Left colon (tissue), 2 donors: ENCODE results near the gene COL23A1. TPM values are rescaled to one million over a fixed set of nuclear protein-coding genes. Genes with fewer than 3 reads are reported as not detected.

ENCODE experiments used
- ATAC-seq: fragments of 200-7000 bp; cut with Tn5 transposase; one replicate; pipeline ENCODE4 v1.9.1; 2020; ENCODE audit warnings: mild to moderate bottlenecking, moderate library complexity
- DNase-seq, 2 donors: peaks; one replicate each; pipeline ENCODE4 v3.0.0-alpha.2; 2020
- intact Hi-C, 2 donors: fragments of 100-400 bp; cut with DNase I in 1 of 2; cut with micrococcal nuclease in 1 of 2; formaldehyde crosslinking; loops; one replicate each; pipeline versions ENCODE4 v1.11.2 to v1.14.0; 2022; cut with DNase I, micrococcal nuclease
- total RNA-seq, 2 donors: library from RNA; stranded (reverse); fragmentation: NEBNext Ultra II Directional; extraction: Animal tissue kit (Norgen Biotek cat#: 25700); gene quantifications; one replicate each; pipeline ENCODE4 v1.2.1, GENCODE V29; 2021
- donor health status: DM: no; HTN: no; CAD: no.
- donor health status: DM: yes; HTN: yes; CAD: no.

COL23A1 gene
- total RNA-seq, 2 donors from 2014 or later, result 0.09 to 0.73 TPM

GRCh38 chr5:178349625-178350353 is 240.4 kb downstream of the COL23A1 start:
- DNase-seq (no peak), ATAC-seq (no peak)
- intact Hi-C loops, result no loop called here

- intact Hi-C loops, result no loop called here
- no peak for ATAC-seq
Measured at GRCh38 chr5:178349075-178349511, 241.1 kb downstream of the COL23A1 start.

GRCh38 chr5:178348356-178349074 is 241.7 kb downstream of the COL23A1 start:
- DNase-seq (no peak), ATAC-seq (no peak)
- intact Hi-C loops, result no loop called here

More at GRCh38 chr5:178349075-178349511, 241.1 kb downstream of the COL23A1 start:
- no peak for DNase-seq

GRCh38 chr5:178347956-178348355 is 242.2 kb downstream of the COL23A1 start:
- no peak for DNase-seq
- intact Hi-C loops, result no loop called here

GRCh38 chr5:178346607-178347334 is 243.4 kb downstream of the COL23A1 start:
- DNase-seq, result no peak
- no peak for ATAC-seq
- intact Hi-C loops, result no loop called here

More at GRCh38 chr5:178347956-178348355, 242.2 kb downstream of the COL23A1 start:
- no peak for ATAC-seq

- ATAC-seq (no peak), DNase-seq (no peak)
- intact Hi-C loops, result no loop called here
Measured at GRCh38 chr5:178343306-178343705, 246.9 kb downstream of the COL23A1 start.

- no peak for DNase-seq
- no peak for ATAC-seq
- intact Hi-C loops, result no loop called here
Measured at GRCh38 chr5:178341851-178342140, 248.4 kb downstream of the COL23A1 start.

- DNase-seq, result no peak
- intact Hi-C loops, result no loop called here
- no peak for ATAC-seq
Measured at GRCh38 chr5:178341091-178341850, 248.9 kb downstream of the COL23A1 start.

GRCh38 chr5:178340637-178341036 is 249.6 kb downstream of the COL23A1 start:
- ATAC-seq (no peak), DNase-seq (no peak)
- intact Hi-C loops, result no loop called here

- ATAC-seq, result no peak
Measured at GRCh38 chr5:178340187-178340586, 250.0 kb downstream of the COL23A1 start.

GRCh38 chr5:178339272-178339671 is 250.9 kb downstream of the COL23A1 start:
- DNase-seq, result no peak
- ATAC-seq, result no peak
- intact Hi-C loops, result no loop called here

More at GRCh38 chr5:178340187-178340586, 250.0 kb downstream of the COL23A1 start:
- no peak for DNase-seq
- intact Hi-C loops, result no loop called here

GRCh38 chr5:178338750-178339144 is 251.4 kb downstream of the COL23A1 start:
- no peak for ATAC-seq

GRCh38 chr5:178338126-178338749 is 252.0 kb downstream of the COL23A1 start:
- intact Hi-C loops, result no loop called here
- DNase-seq, result peak in 1 of 2 donors; percentile 6
- no peak for ATAC-seq

More at GRCh38 chr5:178338750-178339144, 251.4 kb downstream of the COL23A1 start:
- no peak for DNase-seq
- intact Hi-C loops, result no loop called here

GRCh38 chr5:178337334-178337741 is 252.9 kb downstream of the COL23A1 start:
- no peak for ATAC-seq
- intact Hi-C loops, result no loop called here
- peak in 1 of 2 donors; percentile 4 for DNase-seq

GRCh38 chr5:178336889-178337288 is 253.3 kb downstream of the COL23A1 start:
- intact Hi-C loops, result no loop called here
- peak; percentile 47 for ATAC-seq
- DNase-seq, result peak in 1 of 2 donors; percentile 16

GRCh38 chr5:178335302-178336030 is 254.7 kb downstream of the COL23A1 start:
- intact Hi-C loops, result no loop called here
- peak in 1 of 2 donors; percentile 5 for DNase-seq
- ATAC-seq, result no peak

GRCh38 chr5:178334861-178335260 is 255.3 kb downstream of the COL23A1 start:
- DNase-seq (peak in 1 of 2 donors; percentile 14), ATAC-seq (no peak)
- intact Hi-C loops, result no loop called here
